OCI-LY1 (cell line): ENCODE results near the gene NME8.

Experiments used
- EZH2 ChIP-seq: fragments of 200-600 bp; sonication (generic), shearing (Covaris generic); IDR thresholded peaks from 2 replicates; pipeline ENCODE4 v1.8.0; 2017; ENCODE audit warnings: borderline replicate concordance, mixed run types, mild to moderate bottlenecking, antibody characterized with exemption, low read length, moderate library complexity, mixed read lengths
- TF ChIP-seq, protein P1 (sequence below): fragments of 200-600 bp; sonication (generic), shearing (Covaris generic); IDR thresholded peaks from 2 replicates; pipeline ENCODE4 v1.5.1; 2017; ENCODE audit warnings: mild to moderate bottlenecking, antibody characterized with exemption, low read length, moderate library complexity, mixed read lengths

DNA sequence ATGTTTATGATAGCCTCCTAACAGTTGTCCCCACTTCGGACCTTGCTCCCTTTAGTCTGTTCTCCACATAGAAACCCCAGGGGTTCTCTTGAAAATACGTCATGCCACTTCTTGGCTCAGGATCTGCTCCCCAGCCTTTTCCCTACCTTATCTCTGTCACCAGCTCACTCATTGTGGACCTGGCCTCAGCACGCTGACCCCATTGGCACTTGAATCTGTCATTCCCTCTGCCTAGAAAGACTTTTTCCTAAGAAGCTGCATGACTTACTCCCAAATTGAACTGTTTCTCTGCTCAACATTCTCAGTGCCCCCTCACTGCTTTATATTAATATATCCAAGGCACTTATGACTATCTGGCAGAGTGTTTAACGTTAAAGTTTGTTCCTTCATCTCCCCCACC, 80.5 kb downstream of the NME8 start:
- TF ChIP-seq, protein P1, sequence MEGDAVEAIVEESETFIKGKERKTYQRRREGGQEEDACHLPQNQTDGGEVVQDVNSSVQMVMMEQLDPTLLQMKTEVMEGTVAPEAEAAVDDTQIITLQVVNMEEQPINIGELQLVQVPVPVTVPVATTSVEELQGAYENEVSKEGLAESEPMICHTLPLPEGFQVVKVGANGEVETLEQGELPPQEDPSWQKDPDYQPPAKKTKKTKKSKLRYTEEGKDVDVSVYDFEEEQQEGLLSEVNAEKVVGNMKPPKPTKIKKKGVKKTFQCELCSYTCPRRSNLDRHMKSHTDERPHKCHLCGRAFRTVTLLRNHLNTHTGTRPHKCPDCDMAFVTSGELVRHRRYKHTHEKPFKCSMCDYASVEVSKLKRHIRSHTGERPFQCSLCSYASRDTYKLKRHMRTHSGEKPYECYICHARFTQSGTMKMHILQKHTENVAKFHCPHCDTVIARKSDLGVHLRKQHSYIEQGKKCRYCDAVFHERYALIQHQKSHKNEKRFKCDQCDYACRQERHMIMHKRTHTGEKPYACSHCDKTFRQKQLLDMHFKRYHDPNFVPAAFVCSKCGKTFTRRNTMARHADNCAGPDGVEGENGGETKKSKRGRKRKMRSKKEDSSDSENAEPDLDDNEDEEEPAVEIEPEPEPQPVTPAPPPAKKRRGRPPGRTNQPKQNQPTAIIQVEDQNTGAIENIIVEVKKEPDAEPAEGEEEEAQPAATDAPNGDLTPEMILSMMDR = no peak
- no peak for TF ChIP-seq EZH2
